Measurements from ENCODE around the gene CDH24. TPM values are rescaled to one million over a fixed set of nuclear protein-coding genes. Genes with fewer than 3 reads are reported as not detected.

CDH24 gene
- total and polyA plus RNA-seq, 2 donors (not counting 3 experiments of a cell fraction or from before 2014, with no cell fraction given) = 21.7 to 52.9 TPM

DNA sequence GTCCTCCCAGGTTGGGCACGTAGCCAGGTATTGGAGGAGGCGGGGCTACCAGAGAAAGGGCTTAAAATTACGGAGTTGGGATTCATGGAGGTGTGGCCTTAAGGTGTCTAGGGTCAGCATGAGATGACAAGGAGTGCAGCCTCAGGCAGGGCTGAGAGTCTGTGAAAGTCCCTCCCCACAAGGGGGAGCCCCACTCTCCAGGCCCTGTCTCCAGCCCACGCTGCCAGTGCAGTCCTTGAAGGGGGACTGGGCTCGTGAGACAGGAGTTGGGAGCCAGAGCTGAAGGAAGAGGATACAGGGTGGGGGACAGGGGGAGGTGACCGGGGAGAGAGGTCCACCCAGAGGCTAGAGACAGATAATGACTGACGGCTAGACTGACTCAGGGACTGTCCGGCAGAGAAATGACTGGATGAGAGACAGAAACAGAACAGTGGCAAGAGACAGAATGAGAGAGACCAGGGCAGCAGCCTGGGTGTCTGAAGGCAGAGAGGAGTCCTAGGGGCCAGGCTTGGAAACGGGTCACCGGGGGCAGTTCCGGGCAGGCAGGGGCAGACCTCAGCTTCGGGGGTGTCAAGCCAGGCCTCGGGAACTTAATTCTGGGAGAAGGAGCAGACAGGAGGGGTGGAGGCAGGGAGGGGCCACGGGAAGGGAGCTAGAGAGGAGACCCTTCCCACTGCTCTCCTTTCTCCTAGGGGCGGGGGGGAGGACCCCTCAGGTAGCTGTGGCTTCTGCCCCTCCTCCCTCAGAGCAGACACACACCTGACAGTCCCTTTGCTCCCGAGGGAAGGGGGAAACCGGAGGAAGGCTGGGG, 970 bp downstream of the CDH24 start:
- Histone ChIP-seq H3K27me3 (ENCODE audit: control insufficient read depth in 2 of 2, insufficient read depth in 2 of 2, low read length in 2 of 2) (no peaks in the 10 kb centered on the region), H3K79me2 (ENCODE audit: control insufficient read depth, insufficient read depth, low read length) (peaks cover 2% of the 10 kb centered on the region), H3K9me1 (replicated peaks; ENCODE audit: control insufficient read depth, extremely low read depth, insufficient read depth, low read length) (no peaks in the 10 kb centered on the region), H3K4me3 (replicated peaks in 1 of 3; ENCODE audit: insufficient read depth in 1 of 3, low read depth in 1 of 3, low read length in 3 of 3) (peak overlapping the region in 2 of 3 experiments; percentile 49 to 62), H3K9me3 (replicated peaks; ENCODE audit: control insufficient read depth, insufficient read depth, low read length) (no peaks in the 10 kb centered on the region), H3K27ac (ENCODE audit: insufficient read depth, low read depth, low read length) (peak overlapping the region; percentile 6), H3K4me2 (ENCODE audit: insufficient read depth, low read length) (peak overlapping the region; percentile 40), H3K9ac (replicated peaks; ENCODE audit: extremely low read depth, insufficient read depth, low read length) (peak overlapping the region; percentile 53), H2AFZ (ENCODE audit: low read depth, low read length) (peak overlapping the region; percentile 78), H4K20me1 (replicated peaks; ENCODE audit: control insufficient read depth, extremely low read depth, insufficient read depth, low read length) (no peaks in the 10 kb centered on the region), H3K36me3 (ENCODE audit: control insufficient read depth in 2 of 2, extremely low read depth in 1 of 2, insufficient read depth in 2 of 2, low read length in 2 of 2) (peaks cover 14 to 27% of the 10 kb centered on the region in 2 experiments), H3K4me1 (ENCODE audit: control insufficient read depth, extremely low read depth, insufficient read depth, low read length) (peaks cover 16% of the 10 kb centered on the region)
- DNase-seq (ENCODE audit: low read depth, low spot score) (peak; percentile 76), FAIRE-seq (peak; percentile 94)
- POLR2A ChIA-PET = interaction anchor here (0.7 to 1.8 kb wide), 3 partner anchors 10 to 70 kb away, joined by 3 to 5 read pairs (median 4); no protein-coding TSS in a partner anchor
- CTCF ChIA-PET = interaction anchor here (0.7 to 13.4 kb wide), 11 partner anchors 10 to 83 kb away, joined by 3 to 1071 read pairs (median 7); partner anchors contain the start of gene AJUBA
- dilution Hi-C loops (cut with MboI; ENCODE audit: extremely low pct_ligation_motif_present, low sequenced_read_pairs) = no loop called here
- no peak for TF ChIP-seq JUN (IDR thresholded peaks at IDR 0.05; ENCODE audit: borderline replicate concordance, insufficient read depth, insufficient read length, low read depth)
- TF ChIP-seq, protein P1, sequence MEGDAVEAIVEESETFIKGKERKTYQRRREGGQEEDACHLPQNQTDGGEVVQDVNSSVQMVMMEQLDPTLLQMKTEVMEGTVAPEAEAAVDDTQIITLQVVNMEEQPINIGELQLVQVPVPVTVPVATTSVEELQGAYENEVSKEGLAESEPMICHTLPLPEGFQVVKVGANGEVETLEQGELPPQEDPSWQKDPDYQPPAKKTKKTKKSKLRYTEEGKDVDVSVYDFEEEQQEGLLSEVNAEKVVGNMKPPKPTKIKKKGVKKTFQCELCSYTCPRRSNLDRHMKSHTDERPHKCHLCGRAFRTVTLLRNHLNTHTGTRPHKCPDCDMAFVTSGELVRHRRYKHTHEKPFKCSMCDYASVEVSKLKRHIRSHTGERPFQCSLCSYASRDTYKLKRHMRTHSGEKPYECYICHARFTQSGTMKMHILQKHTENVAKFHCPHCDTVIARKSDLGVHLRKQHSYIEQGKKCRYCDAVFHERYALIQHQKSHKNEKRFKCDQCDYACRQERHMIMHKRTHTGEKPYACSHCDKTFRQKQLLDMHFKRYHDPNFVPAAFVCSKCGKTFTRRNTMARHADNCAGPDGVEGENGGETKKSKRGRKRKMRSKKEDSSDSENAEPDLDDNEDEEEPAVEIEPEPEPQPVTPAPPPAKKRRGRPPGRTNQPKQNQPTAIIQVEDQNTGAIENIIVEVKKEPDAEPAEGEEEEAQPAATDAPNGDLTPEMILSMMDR (IDR thresholded peaks at IDR 0.05; ENCODE audit: extremely low read depth in 1 of 2, insufficient read depth in 1 of 2, low read depth in 1 of 2, low read length in 2 of 2) = peak; percentile 87 to 89
- intact Hi-C loops (cut with micrococcal nuclease) = loop anchor here (1.0 to 10.0 kb wide), 5 partner anchors 9 to 232 kb away; partner anchors contain the start of genes MRPL52 and PRMT5
- BruUV-seq (replicated peaks) = TSS peak; percentile 3
